ENCODE results near the gene PRRC2B.
"Not testable (repeated sequence)": the region's sequence is repeated elsewhere in the genome, so short reads cannot be mapped to it uniquely, and the experiment has no call there.

PRRC2B gene

GRCh38 chr9:131393622-131394463, at the start of gene PRRC2B:
Gene PRRC2B, plus strand, starts transcription at chr9:131394086. Its CDS starts 36,059 bp downstream, at chr9:131430145.
- DNase-seq: peak; percentile 45 to 84

GRCh38 chr9:131344931-131345535, 48.9 kb upstream of the PRRC2B start:
- DNase-seq: not testable (repeated sequence)

GRCh38 chr9:131346559-131346958, 47.3 kb upstream of the PRRC2B start:
- DNase-seq: no peak

GRCh38 chr9:131347376-131348020, 46.4 kb upstream of the PRRC2B start:
- peak in 1 of 2 donors; percentile 27 for DNase-seq

DNA sequence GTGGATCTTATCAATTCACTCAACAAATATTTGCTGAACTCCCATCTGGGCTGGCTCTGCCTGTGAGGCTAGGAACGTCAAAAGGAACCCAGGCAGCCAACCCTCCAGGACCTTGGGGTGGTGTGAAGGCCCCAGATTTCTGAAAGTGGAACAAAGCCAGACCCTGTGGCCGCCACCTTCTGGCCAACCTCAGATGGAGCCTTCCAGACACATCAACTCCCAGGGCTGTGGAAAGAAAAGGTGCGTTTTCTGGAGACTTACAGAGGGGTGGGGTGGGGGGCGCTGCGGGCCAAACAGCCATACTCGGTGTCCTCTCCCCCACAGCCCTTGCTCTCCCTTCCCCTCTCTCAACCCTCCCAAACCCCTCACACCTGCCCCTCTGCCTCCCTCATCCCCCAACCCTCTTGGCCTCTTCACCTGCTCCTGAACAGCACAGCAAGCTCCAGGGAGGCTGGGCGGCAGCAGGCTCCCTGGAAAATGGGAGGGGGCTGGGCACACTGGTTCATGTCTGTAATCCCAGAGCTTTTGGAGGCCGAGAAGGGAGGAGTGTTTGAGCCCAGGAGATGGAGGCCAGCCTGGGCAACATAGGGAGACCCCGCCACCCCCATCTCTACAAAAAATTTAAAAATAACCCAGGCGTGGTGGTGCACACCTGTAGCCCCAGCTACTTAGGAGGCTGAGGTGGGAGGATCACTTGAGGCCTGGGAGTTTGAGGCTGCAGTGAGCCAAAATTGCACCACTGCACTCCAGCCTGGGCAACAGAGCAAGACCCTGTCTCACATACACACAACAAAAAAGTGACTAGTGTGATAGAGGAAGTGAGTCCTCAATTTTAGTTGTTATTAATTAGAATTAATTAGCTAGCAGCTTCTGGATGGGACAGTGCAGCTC, 45.0 kb upstream of the PRRC2B start:
- DNase-seq: no peak

- no peak for DNase-seq
Measured at GRCh38 chr9:131349522-131349880, 44.4 kb upstream of the PRRC2B start.

GRCh38 chr9:131349881-131350563, 43.9 kb upstream of the PRRC2B start:
- DNase-seq: peak; percentile 58 to 85

DNA sequence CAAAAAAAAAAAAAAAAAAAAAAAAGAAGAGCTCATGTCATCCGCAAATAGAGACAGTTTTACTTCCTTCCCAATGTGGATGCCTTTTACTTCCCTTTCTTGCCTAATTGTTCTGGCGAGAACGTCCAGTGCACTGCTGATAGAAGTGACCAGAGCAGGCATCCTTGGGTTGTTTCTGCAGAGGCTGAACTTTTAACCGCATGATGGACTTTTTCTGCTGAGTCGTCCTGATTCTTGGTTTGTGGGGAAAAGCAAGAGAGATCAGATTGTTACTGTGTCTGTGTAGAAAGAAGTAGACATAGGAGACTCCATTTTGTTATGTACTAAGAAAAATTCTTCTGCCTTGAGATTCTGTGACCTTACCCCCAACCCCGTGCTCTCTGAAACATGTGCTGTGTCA, 37.4 kb upstream of the PRRC2B start:
- DNase-seq: peak; percentile 75 to 86

- no peak for DNase-seq
Measured at GRCh38 chr9:131358556-131358955, 35.3 kb upstream of the PRRC2B start.

GRCh38 chr9:131361202-131361833, 32.6 kb upstream of the PRRC2B start:
- no peak for DNase-seq

GRCh38 chr9:131365546-131365945, 28.3 kb upstream of the PRRC2B start:
- no peak for DNase-seq

- no peak for DNase-seq
Measured at GRCh38 chr9:131366761-131367401, 27.0 kb upstream of the PRRC2B start.

GRCh38 chr9:131367450-131367849, 26.4 kb upstream of the PRRC2B start:
- DNase-seq: no peak

GRCh38 chr9:131370638-131371037, 23.2 kb upstream of the PRRC2B start:
- DNase-seq: no peak

DNA sequence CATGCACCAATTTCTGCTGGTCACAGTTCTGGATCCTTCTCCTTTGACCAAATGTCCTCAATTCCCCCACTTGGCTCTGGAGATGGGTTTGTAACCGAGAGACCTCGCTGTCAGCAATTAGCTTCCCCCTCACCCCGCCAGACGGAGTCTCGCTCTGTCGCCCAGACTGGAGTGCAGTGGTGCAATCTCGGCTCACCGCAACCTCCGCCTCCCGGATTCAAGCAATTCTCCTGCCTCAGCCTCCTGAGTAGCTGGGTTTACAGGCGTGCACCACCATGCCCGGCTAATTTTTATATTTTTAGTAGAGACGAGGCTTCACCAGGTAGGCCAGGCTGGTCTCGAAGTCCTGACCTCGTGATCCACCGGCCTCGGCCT, 21.3 kb upstream of the PRRC2B start:
- DNase-seq: not testable (repeated sequence)

DNA sequence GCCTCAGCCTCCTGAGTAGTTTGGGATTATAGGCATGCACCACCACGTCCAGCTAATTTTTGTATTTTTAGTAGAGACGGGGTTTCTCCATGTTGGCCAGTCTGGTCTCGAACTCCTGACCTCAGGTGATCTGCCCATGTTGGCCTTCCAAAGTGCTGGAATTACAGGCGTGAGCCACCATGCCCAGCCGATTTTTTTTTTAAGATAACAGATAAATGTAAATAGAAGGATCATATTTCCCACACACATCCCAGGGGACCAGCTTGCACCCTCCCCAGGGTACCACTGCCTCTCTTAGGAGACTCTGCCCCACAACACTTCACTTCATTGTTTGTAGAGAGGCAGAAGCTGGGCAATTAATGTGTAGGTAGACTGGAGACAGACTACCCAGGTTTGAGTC, 19.2 kb upstream of the PRRC2B start:
- DNase-seq: not testable (repeated sequence)

DNA sequence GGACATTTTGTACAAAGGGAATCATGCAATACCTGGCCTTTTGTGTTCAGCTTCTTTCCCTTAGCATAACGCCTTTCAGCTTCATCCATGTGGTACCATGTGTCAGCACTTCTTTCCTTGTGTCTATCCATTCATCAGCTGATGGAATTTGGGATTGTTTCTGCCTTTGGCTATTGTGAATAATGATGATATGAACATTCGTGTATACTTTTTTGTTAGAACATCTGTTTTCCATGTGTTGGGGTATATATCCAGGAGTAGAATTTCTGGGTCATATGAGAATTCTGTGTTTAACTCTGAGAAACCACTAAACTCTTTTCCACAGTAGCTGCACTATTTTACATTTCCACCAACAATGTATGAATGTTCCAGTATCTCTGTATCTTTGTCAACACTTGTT, 14.8 kb upstream of the PRRC2B start:
- no peak for DNase-seq

DNA sequence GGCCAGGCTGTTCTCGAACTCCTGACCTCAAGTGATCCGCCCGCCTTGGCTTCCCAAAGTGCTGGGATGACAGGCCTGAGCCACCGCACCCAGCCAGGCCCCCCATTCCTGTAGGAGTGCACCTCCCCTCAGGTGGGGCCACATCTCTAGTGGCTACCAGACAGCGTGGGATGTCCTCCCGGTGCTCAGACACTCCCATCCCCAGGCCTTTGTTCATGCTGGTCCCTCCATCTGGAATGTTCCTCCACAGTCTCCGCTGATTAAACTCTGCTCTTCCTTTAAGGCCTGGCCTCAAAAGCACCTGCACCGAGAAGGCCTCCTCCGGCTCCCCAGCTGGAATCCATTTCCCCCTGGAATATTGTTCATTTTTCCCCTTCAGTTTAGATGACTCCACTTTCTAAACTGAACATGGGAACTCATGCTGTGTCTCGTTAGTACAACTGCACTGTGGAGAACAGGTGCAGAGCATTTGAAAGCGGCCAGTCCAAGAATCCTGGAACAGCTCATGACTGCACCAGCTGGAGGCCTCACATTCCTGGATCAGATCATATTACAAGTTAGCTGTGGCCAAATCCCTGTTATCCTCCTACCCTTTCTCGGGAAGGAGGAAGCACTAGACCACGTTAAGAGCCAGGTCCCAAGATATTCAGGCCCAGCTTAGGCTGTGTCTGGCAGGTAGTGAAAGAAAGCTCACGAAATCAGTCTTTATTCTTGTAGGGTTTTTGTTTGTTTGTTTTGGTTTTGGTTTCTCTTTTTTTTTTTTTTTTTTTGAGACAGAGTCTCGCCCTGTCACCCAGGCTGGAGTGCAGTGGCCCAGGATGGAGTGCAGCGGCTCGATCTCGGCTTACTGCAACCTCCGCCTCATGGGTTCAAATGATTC, 10.8 kb upstream of the PRRC2B start:
- DNase-seq: no peak

DNA sequence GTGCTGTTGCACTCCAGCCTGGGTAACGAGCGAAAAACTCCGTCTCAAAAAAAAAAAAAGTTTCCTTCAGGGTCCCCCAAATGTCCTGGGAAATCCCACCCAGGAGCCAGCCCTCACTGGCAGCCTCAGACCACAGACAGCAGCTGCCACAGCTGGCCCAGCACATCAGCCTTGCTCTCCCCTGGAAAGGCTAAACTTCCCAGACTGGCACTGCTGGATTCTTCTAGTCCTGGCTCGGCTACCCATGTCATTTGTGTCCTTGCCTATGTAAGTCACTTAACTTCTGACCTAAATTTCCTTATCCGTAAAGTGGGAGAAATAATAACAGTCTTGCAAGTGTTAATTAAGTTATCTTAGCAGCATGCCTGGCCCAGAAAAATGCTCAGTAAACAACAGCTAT, 8.6 kb upstream of the PRRC2B start:
- DNase-seq: no peak

- no peak for DNase-seq
Measured at GRCh38 chr9:131386281-131386680, 7.6 kb upstream of the PRRC2B start.

Measured in inflammatory macrophage treated with lipopolysaccharide for 1 hour (primary cell).